T1000 (cell line): ENCODE measurements around the gene VPS9D1.

Source experiments
- DNase-seq: peaks from one replicate; lab custom pipeline; 2025; ENCODE audit warnings: mixed read lengths; lab: John Stamatoyannopoulos, UW

Gene VPS9D1

DNA sequence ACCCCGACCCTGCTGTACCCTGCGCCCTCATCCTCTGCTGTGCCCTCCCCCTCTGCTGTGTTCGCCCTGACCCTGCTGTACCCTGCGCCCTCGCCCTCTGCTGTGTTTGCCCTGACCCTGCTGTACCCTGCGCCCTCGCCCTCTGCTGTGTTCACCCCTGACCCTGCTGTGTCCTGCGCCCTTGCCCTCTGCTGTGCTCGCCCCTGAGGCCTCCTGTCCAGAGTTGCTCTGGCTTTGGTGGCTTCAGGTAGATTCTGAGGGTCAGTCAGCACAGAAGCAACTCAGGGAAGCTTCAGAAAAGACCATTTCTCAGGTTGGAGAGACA lies 12.2 kb upstream of the VPS9D1 start:
- no peak for DNase-seq

DNA sequence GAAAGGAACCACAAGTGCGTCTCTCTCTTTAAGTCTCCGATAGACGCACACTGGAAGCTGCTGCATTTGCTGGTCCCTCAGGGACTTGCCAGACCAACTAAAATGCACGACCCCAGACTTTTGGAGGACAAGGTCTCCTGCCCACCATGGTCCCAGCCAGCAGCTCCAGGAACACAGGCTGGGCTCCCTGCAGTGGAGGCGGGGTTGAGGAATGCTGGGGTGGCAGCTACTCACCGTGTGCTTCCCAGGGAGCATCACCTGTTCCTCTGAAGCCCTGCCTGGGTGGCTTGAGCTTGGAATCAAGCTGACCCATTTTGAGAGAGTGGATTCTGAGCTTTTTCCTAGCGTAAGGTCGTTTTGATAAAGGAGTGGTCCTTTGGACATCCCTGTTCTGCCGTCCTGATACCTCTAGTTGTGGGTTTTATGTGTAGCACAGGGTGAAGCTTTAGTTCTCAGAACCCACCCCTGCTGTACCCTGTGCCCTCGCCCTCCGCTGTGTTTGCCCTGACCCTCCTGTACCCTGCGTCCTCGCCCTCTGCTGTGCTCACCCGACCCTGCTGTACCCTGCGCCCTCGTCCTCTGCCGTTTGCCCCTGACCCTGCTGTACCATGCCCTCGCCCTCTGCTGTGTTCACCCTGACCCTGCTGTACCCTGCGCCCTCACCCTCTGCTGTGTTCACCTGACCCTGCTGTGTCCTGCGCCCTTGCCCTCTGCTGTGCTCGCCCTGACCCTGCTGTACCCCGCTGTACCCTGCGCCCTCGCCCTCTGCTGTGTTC lies 11.6 kb upstream of the VPS9D1 start:
- DNase-seq, result no peak

DNA sequence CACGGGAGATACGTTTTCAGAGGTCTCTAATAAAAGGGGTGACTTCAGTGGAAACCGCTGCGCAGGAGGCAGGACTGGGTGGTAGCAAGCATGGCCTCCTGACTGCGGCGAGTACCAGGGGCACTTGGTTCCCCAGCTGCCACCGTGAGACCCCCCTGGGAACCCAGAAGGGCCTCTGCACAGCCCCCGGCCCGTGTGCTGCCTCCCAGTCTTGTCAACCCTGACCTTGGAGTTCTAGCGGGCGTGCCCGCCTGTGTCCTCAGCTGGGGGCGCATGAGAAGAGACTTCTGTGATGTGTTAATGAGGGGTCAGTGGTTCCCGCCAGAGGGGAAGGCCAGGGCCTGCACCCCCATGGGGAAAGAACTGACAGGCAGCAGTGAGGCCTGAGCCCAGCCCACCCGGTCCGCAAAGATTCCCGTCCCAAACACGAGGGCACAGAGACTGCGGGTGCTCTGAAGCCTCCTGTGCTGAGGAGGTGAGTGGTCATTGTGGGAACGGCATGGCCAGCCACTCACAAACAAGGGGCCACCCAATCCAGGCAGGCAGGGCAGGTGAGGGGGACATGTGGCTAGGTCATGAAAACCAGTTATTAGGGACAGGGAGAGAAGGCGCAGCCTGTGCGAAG lies 10.0 kb upstream of the VPS9D1 start:
- no peak for DNase-seq

GRCh38 chr16:89729863-89730593 lies 9.3 kb upstream of the VPS9D1 start:
- DNase-seq, result no peak

- DNase-seq, result no peak
Observed at GRCh38 chr16:89729293-89729692, 8.6 kb upstream of the VPS9D1 start.

DNA sequence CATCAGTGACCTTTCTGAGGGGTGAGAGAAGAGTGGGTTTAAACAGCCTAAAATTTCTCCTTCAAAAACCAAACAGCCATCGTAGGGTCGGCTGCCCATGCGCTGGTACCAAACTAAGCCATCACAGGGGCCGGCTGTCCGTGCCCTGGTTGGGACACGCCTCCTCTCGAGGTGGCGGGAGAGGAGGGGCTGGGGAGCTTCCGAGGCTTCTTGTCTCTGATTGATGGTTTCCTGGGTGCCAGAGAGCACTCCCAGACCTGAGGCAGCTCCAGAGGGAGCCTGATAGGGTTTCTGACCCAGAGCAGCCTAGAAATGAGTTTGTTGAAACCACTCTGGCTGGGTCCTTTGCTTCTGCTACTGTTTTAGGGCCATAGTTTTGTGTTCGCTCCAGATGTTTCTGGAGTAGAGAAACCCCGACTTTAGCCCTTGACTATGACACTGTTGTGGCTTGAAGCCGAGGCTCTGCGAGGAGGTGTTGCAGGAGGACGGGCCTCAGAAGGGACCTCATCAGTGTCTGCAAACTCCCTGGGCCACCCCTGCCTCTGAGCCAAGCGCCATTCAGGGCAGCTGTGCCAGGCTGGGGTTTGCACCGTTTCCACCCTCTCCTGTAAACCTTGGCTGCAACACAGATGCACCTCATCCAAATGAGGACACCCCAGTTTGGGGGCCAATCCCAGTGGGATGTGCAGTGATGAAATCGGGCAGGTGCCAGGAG lies 6.9 kb upstream of the VPS9D1 start:
- DNase-seq, result no peak

- no peak for DNase-seq
Observed at GRCh38 chr16:89723279-89724250, 2.9 kb upstream of the VPS9D1 start.

DNA sequence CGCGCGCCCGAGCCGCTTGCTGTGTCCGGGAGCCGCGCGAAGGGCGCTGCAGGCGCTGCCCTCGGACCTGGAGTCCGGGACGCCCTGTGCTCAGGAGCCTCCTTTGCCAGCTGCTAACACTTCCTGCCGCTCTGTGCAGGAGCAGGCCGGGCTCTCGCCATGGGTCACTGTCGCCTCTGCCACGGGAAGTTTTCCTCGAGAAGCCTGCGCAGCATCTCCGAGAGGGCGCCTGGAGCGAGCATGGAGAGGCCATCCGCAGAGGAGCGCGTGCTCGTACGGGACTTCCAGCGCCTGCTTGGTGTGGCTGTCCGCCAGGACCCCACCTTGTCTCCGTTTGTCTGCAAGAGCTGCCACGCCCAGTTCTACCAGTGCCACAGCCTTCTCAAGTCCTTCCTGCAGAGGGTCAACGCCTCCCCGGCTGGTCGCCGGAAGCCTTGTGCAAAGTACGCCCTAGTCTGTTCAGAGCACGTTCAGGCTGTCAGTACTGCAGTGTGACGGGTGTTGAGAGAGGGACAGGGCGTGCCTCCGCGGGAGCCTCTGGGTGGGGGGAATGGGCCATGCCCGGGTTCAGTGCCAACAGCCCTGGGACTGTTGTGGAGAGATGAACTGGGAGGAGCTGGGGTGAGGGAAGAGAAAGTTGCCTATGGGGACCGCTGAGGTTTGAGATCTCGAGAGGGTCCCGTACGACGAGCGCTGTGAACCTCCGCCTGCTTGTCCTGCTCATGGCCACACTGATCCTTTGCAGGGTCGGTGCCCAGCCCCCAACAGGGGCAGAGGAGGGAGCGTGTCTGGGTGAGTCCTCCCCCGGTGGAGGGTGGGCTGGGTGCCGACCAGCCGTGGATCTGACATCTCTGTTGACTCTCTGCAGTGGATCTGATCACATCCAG lies 1.9 kb upstream of the VPS9D1 start:
- no peak for DNase-seq

GRCh38 chr16:89721546-89722391 lies 1.1 kb upstream of the VPS9D1 start:
- no peak for DNase-seq

DNA sequence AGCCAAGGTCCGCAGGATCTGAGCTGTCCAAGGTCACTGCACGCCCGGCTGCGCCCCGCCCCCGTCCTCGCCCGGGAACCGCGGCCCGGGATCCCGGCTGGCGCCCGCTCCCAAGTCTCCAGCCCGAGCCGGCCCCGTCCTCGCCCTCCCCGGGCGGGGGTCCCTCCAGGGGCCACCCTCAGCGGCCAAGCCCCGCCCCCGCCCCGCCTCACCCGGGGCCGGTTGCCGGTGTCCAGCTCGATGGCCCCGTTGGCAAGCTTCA lies 216 bp downstream of the VPS9D1 start:
- no peak for DNase-seq

DNA sequence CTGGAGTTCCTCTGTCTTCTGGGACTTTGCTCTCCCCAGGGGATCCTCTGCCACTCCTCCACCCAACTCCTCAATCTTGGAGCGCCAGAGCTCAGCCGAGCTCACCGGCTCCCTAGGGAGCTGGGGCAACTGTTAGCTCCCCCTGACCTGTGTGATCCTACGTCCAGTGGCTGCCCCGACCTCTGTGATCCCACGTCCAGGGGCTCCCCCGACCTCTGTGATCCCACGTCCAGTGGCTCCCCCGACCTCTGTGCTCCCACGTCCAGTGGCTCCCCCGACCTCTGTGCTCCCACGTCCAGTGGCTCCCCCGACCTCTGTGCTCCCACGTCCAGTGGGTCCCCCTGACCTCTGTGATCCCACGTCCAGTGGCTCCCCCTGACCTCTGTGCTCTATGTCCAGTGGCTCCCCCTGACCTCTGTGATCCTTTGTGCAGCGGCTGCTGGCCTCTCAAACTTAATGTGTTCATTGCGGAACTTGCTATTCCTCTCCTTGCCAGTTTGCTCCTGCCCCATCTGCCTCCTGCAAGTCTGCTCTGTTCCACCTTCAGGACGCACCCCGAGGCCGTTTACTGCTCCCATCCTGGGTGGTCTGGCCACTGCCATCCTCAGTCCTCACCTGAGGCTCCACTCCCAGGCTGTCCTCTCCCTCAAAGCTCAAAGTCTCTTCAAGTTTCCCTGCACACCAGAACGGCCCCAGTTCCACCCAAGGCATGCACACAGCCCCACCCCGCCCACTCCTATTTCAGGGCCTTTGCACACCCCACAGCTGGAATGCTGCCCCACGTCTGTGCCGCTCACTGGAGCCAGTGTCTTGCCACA lies 2.8 kb downstream of the VPS9D1 start:
- no peak for DNase-seq

- no peak for DNase-seq
Observed at GRCh38 chr16:89716916-89717687, 3.6 kb downstream of the VPS9D1 start.

- DNase-seq, result no peak
Observed at GRCh38 chr16:89716493-89716892, 4.2 kb downstream of the VPS9D1 start.

DNA sequence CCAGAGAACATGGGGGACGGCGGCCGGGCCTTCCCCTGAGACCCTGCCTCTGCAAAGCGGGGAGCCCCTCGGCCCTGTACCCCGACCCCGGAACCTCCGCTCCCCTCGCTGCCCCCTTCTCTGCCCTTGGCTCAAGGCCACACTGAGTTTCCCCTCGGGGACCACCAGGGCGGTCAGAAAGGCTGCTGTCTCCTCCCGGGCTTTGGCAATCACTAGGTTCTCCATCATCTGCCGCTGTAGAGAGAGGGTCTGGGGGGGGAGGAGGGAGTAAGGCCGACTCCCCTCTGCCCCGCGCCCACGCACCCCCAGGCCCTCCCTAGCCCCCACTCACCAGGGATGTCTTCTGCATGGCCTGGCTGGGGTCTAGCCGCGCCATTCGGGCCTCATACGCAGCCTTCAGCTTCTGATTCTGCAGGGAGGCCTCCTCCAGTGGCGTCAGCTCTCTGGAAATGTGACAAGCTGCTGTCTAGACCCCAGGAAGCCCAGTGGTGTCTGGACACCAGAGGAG lies 8.4 kb downstream of the VPS9D1 start:
- DNase-seq, result no peak

DNA sequence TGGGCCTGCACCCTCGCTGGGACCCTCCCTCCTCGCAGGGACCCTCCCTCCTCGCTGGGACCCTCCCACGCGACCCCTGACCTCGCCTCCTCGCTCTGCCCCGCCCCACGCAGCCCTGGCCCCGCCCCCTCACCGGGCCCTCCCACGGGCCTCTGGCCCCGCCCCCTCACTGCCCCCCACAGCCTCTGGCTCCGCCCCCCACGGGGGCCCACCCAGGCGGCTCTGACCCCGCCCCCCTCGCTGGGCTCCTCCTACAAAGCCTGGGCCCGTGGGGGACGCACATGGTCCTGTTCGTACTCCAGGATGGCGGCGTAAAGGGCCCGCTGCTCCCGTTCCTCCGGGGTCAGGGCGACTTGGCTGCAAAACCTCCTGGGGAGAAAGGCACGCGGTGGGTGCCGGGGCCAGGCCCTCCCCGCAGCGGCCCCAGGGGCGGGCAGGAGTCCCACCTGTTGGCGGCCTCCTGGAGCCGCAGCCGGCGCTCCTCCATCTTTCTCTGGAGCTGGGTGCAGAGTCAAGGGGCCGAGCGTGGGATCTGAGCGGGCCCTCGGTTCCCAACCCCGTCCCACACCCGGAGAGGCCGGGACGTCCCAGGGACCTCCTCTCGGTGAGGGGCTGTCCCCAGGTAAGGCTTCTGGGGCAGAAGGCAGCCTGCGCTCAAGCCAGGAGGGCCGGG lies 9.0 kb downstream of the VPS9D1 start:
- peak; percentile 36 for DNase-seq

DNA sequence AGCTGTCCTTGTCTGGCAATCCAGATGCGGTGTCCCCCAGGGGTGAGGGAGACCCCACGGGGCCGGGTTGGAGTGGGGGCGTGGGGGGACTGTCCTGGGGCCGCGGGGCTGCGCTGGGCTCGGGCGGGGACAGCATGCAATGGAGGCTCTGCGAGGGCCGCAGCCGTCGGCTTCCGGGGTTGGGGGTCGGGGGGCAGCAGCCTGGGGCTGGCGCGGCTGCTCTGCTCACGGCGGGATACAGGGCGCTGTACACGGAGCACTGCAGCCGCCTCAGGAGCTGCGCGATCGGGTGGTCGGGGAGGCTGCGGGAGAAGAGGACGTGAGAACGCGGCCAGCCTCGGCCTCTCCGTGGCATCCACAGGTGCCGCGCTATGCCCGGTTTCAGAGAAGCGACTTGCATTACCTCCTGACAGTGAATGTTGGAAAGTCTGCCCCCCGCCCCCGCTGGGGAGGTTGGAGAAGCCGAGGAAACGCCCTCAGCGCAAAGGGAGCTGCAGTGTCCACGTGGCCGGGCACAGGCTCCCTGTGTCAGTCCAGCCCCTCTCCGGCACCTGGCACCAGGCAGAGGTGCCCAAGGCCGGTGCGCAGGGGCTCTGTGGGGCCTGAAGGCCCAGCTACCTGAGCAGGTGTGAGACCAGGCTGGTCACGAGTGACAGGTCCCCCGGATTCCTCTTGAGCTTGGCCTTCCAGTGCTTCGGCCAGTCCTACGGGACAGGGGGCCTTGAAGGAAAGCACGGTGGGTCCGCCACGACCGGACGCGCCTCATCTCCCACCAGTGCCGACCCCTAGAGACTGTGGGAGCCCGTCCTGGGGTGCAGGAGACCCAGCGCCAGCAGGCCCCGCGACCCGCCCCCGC lies 9.8 kb downstream of the VPS9D1 start:
- no peak for DNase-seq
